PC-3 (cell line): ENCODE data around the gene RNF182.

ENCODE experiments used
- EZH2 ChIP-seq: fragments of 300-600 bp; sonication (generic); IDR thresholded peaks from one replicate; pipeline ENCODE4 v1.6.1; 2017; ENCODE audit warnings: antibody characterized with exemption, mild to moderate bottlenecking, low read length; ENCODE audit not compliant: unreplicated experiment
- EZH2phosphoT487 ChIP-seq: fragments of 300-600 bp; sonication (generic); IDR thresholded peaks from 2 replicates; pipeline ENCODE4 v1.6.1; 2018; ENCODE audit warnings: mild to moderate bottlenecking, antibody characterized with exemption, low read length, borderline replicate concordance
- TF ChIP-seq, protein P1 (sequence below): fragments of 300-600 bp; sonication (generic); conservative IDR thresholded peaks from 2 replicates; pipeline ENCODE4 v1.5.1; 2017; ENCODE audit warnings: antibody characterized with exemption, low read depth, mild to moderate bottlenecking, low read length

DNA sequence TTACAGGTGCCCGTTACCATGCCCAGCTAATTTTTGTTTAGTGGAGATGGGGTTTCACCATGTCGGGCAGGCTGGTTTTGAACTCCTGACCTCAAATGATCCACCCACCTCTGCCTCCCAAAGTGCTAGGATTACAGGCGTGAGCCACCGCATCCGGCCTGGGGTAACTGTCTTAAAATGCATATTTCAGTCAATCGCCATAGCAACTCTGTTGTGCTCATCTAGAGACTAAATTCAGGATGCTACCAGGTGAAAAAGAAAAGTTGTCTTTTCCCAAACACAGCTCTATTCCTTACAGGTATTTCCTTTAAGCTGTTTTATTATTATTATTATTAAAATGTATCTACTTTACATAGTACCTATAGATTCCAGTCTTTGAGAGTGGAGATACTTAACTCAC lies 66.6 kb downstream of the RNF182 start:
- TF ChIP-seq, protein P1, sequence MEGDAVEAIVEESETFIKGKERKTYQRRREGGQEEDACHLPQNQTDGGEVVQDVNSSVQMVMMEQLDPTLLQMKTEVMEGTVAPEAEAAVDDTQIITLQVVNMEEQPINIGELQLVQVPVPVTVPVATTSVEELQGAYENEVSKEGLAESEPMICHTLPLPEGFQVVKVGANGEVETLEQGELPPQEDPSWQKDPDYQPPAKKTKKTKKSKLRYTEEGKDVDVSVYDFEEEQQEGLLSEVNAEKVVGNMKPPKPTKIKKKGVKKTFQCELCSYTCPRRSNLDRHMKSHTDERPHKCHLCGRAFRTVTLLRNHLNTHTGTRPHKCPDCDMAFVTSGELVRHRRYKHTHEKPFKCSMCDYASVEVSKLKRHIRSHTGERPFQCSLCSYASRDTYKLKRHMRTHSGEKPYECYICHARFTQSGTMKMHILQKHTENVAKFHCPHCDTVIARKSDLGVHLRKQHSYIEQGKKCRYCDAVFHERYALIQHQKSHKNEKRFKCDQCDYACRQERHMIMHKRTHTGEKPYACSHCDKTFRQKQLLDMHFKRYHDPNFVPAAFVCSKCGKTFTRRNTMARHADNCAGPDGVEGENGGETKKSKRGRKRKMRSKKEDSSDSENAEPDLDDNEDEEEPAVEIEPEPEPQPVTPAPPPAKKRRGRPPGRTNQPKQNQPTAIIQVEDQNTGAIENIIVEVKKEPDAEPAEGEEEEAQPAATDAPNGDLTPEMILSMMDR, result no peak
- TF ChIP-seq EZH2phosphoT487 (no peak), EZH2 (no peak)
